HG03354 (cell line): ENCODE measurements around the gene NUP98.
"Not testable (repeated sequence)": the region's sequence is repeated elsewhere in the genome, so short reads cannot be mapped to it uniquely, and the experiment has no call there.

Experiments
- ATAC-seq: cut with Tn5 transposase; IDR thresholded peaks from one replicate; pipeline ENCODE4 v1.9.1; 2021; ENCODE audit warnings: mild to moderate bottlenecking; ENCODE audit not compliant: unreplicated experiment, poor library complexity, severe bottlenecking

NUP98 gene

GRCh38 chr11:3827434-3828186, 30.3 kb upstream of the NUP98 start:
- no peak for ATAC-seq

GRCh38 chr11:3826721-3827120, 29.4 kb upstream of the NUP98 start:
- ATAC-seq, result no peak

DNA sequence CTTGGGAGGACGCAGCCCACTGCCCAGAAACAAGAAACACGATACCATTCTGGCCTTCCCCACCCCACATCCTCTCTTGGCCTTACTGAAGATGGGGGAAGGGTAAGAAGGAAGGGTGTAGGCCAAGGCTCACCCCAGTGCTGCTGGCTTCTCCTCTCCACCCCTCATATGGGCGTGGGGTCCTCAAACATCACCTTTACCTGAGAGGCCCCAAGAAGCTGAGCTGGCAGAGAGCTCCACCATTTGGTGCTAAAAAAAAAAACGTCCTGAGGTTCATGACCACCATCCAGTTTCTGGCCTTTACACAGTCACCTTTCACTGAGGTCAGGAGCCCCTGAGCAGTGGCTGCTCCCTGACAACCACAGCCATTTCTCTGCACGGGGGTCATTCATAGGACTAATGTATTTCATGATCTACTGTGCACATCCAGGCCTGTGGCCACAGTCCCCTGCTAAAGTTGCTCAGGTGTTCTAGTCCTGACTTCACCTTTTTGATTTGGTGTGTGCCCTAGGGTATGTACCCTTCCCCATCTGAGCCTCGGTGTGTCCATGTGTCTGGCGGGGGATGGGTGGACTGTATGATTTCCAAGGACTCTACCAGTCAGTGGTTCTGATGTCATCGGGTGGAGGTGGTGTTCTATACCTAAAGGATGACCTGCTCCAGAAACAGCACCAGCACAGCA, 28.3 kb upstream of the NUP98 start:
- ATAC-seq, result no peak

DNA sequence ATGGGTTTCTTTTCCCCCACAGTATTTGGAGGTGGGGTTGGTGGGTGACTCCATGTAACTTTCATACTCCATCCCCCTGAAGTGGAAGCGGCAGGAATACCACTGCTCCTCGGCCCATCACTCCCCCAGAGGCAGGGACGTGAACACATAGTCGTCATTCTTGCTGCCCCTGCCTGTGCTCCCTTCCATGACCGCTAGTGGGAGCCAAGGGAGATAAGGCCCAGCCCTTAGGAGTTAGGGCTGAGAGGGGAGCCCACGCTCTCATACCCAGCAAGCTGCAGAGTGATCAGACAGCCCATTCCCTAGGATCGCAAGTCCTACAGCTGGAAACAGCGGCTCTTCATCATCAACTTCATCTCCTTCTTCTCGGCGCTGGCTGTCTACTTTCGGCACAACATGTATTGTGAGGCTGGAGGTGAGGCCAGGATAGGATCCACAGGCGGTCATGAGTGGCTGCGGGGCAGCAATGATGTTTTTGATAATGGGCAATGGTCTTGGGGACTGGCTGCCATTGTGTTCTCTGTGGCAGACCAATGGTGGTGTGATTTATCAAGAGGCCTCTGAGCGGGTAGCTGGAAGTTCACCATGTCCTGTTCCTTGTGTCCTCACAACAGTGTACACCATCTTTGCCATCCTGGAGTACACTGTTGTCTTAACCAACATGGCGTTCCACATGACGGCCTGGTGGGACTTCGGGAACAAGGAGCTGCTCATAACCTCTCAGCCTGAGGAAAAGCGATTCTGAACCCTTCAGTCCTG, 27.5 kb upstream of the NUP98 start:
- ATAC-seq, result peak; percentile 92

- no peak for ATAC-seq
Observed at GRCh38 chr11:3823762-3824506, 26.6 kb upstream of the NUP98 start.

GRCh38 chr11:3823303-3823702, 25.9 kb upstream of the NUP98 start:
- no peak for ATAC-seq

DNA sequence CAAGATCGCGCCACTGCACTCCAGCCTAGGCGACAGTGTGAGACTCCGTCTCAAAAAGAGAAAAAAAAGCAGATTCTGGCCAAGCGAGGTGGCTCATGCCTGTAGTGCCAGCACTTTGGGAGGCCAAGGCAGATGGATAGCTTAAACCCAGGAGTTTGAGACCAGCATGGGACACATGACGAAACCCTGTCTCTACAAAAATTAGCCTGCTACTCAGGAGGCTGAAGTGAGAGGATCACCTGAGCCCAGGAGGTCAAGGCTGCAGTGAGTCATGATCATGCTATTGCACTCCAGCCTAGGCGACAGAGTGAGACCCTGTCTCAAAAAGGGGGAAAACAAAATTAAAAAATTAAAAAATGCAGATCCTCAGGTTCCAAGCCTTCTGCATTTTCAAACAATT, 25.0 kb upstream of the NUP98 start:
- no peak for ATAC-seq

- no peak for ATAC-seq
Observed at GRCh38 chr11:3820971-3821370, 23.6 kb upstream of the NUP98 start.

DNA sequence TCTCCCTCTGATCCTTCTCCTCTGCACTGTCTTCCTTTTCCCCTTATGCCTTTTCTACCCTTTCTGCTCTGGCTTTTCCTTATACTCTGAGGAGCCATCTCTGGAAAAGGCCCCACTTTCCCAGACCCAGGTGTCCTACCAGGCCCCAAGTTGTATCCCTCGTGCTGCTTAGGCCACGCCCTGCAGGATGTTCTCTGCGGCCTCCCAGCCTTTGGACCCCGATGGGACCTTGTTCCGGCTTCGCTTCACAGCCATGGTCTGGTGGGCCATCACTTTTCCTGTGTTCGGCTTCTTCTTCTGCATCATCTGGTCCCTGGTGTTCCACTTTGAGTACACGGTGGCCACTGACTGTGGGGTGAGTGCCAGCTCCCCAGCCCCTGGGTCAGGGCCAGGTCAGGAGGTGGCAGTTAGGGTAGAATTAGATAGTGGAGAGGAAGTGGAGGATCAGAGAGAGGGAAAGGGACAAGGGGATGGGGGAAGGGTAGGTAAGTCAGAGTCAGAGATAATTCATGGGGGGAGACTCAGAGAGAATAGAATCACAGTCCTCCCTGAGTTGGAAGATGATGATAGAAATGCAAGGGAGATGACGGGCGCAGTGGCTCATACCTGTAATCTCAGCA, 19.9 kb upstream of the NUP98 start:
- ATAC-seq, result no peak

- no peak for ATAC-seq
Observed at GRCh38 chr11:3816673-3817072, 19.3 kb upstream of the NUP98 start.

DNA sequence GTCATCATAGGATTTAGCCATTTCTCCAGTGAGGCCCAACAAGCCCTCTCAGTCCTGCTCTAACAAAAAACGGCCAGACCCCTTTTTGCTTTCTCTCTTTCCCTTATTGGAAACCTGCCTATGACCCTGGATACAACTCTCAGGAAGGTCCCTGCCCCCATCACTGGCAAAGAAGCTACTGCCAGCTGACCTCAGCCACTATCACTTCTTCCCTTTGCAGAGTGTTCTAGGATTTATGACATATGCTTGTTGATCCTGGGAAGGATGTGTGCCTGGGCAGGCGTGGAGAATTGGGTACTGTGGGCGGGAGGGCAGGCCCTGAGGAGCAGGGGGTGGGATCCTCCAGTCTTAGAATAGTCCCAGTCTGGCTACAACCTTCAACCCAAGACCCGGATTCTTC, 18.5 kb upstream of the NUP98 start:
- ATAC-seq, result no peak

DNA sequence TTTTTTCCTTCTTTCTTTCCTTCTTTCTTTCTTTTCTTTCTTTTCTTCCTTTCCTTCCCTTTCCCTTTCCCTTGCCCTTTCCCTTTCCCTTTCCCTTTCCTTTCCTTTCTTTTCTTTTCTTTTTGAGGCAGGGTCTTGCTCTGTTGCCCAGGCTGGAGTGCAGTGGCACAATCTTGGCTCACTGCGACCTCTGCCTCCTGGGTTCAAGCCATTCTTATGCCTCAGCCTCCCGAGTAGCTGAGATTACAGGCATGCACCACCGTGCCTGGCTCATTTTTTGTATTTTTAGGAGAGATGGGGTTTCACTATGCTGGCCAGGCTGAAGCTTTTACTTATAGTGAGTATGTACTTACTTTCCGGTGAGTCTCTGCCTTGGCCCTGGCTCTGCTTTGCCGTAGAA, 17.5 kb upstream of the NUP98 start:
- not testable (repeated sequence) for ATAC-seq

GRCh38 chr11:3810951-3811350, 13.6 kb upstream of the NUP98 start:
- no peak for ATAC-seq

GRCh38 chr11:3810446-3810845, 13.1 kb upstream of the NUP98 start:
- ATAC-seq, result no peak

DNA sequence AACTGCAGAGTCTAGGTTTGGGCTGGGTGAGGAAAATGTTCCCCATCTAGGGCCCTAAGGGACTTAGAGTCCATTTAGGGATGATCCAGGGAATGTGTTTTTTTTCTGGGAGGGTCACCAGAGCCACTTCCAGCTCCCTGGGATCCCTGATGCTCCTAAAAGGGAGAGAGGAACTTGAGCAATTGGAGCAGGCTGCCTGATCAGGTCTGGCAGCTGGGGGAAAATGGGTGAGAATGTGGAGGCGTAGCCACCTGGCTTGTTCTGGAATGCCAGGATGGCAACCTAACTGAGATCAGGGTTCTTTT, 12.2 kb upstream of the NUP98 start:
- no peak for ATAC-seq

- ATAC-seq, result peak; percentile 82
Observed at GRCh38 chr11:3808861-3809623, 11.7 kb upstream of the NUP98 start.

DNA sequence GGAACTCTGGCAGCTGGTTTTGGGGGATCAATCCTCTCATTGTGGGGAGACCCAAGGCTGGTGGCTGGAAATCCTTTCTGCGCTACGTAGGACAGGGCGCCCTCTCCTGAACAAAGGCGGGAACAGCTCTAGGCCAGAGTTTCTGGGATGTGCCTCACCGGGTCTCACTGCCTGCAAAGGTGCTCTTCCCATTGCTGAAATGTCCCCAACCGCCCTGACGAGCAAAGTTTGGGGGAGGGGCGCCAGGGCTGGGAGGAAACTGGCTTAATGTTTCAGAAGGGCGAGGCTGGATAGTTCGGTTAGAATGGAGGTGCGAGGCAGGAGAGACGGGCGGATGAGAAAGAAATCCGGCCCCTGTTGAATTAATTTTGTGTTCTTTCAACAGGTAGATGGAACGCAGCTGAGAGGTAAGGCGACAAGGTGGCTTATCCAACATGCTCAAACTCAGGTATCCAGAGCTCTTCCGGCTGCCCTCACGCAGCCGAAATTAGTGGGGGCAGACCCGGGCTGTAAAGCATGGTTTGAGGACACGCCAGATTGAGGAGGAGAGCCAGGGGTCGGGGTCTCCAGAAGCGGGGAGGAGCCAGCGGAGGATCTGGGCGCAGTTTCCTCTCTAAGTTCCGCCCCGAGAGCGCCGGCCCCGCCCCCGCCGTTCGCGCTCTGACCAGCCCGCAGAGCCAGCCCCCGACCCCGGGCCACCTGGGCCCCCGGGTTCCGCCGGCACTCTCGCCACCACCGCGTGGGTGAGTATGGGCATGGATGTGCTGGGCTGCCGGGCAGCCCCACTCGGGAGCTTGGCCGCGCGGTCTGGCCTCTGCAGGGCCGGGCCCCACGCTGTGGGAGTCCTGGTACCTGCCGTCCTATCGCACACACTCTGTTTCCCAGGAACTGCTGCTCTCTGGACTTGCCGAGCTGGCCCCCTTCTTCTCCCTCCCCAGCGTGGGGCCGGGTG, 10.8 kb upstream of the NUP98 start, which contains the start of gene PGAP2:
Gene PGAP2, plus strand, starts transcription at position 652 of the 952 bp plus-strand sequence. CDS start 2,700 bp downstream, outside the sequence.
- ATAC-seq, result peak; percentile 70
